GM18858 (cell line): ENCODE measurements around the gene NDUFA7.
"Not testable (repeated sequence)": the region's sequence is repeated elsewhere in the genome, so short reads cannot be mapped to it uniquely, and the experiment has no call there.

Source experiments
- ATAC-seq: cut with Tn5 transposase; IDR thresholded peaks from one replicate; pipeline ENCODE4 v1.9.1; 2021; ENCODE audit not compliant: unreplicated experiment

The NDUFA7 gene

DNA sequence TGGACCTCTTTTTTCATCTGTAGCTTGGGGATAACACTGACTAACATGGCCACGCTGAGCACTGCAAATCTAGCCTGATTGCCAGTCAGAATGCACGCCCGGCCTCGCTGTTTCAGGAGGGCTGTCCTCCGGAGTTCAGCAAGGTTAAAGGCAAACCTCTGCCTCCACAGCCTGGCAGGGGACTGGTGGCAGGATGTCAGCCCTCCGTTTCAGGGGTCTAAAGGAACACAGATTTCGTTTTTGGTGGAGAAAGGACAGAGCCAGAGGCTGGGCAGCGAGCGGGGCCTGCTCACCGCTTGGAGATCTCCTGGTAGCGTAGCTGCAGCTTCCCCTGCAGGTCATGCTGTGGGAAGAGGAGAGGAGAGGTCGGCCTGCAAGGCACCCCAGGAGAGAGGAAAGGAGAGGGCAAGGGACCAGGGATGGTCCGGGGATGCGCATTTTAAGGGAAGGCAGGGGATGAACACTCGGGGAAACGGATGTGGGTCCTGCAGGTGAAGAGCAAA, 560 bp downstream of the NDUFA7 start:
- ATAC-seq: no peak

DNA sequence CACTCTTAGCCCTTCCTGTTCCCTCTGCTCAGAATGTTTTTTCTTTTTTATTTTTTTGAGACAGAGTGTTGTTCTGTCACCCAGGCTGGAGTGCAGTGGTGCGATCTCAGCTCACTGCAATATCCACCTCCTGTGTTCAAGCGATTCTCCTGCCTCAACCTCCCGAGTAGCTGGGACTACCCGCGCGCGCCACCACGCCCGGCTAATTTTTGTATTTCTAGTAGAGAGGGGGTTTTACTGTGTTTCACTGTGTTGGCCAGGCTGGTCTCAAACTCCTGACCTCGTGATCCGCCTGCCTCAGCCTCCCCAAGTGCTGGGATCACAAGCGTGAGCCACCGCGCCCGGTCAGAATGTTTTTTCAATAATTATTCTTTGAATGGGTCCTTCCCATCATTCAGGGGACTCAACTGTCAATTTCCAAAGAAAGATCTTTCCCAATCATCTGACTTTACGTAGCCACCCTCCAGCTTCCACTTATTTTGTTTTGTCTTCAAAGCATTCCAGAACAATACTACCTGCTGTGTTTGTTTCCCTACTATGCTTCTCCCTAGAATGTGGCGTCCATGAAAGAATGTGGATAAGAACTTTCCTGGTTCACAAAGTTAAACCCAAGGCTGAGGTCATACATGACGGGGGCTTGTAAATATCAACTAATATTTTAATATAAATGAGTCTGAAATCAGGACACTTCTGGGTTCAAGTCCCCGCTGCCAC, 1.2 kb downstream of the NDUFA7 start:
- ATAC-seq: no peak

DNA sequence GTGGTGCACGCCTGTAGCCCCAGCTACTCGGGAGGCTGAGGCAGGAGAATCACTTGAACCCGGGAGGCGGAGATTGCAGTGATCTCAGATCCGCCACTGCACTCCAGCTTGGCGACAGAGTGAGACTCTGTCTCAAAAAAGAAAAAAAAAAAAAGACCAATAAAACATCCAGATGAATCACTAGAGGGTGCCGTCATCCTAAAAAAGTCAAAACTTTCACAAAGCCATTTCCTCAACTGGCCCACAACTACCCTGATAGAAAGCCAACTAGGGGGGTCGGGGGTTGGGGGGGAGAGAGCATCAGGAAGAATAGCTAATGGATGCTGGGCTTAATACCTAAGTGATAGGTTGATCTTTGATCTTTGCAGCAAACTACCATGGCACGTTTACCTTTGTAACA, 2.3 kb downstream of the NDUFA7 start:
- ATAC-seq: not testable (repeated sequence)

GRCh38 chr19:8316351-8317125, 4.6 kb downstream of the NDUFA7 start:
- ATAC-seq: no peak

DNA sequence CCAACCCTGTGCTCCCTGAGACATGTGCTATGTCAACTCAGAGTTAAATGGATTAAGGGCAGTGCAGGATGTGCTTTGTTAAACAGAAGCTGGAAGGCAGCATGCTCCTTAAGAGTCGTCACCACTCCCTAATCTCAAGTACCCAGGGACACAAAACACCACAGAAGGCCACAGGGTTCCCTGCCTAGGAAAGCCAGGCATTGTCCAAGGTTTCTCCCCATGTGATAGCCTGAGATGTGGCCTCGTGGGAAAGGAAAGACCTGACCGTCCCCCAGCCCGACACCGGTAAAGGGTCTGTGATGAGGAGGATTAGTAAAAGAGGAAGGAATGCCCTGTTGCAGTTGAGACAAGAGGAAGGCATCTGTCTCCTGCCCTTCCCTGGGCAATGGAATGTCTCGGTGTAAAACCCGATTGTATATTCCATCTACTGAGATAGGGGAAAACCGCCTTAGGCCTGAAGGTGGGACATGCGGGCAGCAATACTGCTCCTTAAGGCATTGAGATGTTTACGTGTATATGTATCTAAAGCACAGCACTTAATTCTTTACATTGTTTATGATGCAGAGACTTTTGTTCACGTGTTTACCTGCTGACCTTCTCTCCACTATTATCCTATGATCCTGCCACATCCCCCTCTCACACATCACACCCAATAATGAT, 6.1 kb downstream of the NDUFA7 start:
- ATAC-seq: not testable (repeated sequence)

DNA sequence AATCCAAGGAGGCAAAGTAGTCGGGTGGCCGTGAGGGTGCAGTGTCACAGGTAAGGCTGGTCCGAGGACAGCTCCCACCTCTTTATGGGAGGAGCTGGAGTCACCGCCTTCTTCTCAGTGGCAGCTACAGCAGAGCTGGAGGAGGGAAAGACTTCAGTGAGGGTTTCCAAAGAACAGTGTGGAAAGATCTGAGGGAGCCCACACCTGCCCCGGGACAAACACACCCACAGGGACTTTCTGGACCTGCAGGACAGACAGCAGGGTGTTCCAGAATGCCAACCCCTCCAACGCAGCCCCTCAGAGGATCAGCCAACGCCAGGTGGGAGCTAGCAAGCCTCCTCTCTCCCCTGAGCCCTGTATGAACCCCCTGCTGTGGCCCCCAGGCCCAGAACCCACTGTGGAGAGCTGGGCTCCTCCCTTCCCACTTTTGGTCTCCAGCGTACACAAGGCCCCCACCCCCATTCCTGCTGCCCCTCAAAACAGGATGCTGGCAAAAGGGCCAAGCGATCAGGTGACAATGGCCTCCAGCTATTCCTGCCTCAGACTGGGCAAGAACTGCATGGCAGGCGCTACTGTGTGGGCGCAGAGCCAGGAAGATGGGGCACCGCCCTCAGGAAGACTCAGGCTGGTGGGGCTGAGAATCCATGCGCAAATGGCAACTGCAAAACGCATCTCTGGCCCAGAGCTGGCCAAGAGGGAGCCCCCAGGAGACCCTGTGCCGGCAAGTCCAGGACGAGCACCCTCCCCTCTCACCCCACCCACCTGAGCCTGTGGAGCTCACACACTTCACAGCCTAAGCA, 9.5 kb downstream of the NDUFA7 start:
- no peak for ATAC-seq

GRCh38 chr19:8310342-8311055, 10.7 kb downstream of the NDUFA7 start:
- no peak for ATAC-seq

DNA sequence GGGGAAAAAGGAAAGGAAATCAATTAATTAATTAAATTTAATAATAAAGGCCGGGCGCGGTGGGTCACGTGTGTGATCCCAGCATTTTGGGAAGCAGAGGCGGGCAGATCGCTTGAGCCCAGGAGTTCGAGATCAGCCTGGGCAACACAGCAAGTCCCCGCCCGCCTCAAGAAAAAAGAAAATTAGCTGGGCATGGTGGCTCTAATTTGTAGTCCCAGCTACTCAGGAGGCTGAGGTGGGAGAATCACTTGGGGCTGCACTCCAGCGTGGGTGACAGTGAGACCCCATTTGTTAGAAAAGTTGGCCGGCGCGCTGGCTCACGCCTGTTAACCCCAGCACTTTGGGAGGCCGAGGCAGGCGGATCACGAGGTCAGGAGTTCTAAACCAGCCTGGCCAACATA, 12.3 kb downstream of the NDUFA7 start:
- no peak for ATAC-seq

DNA sequence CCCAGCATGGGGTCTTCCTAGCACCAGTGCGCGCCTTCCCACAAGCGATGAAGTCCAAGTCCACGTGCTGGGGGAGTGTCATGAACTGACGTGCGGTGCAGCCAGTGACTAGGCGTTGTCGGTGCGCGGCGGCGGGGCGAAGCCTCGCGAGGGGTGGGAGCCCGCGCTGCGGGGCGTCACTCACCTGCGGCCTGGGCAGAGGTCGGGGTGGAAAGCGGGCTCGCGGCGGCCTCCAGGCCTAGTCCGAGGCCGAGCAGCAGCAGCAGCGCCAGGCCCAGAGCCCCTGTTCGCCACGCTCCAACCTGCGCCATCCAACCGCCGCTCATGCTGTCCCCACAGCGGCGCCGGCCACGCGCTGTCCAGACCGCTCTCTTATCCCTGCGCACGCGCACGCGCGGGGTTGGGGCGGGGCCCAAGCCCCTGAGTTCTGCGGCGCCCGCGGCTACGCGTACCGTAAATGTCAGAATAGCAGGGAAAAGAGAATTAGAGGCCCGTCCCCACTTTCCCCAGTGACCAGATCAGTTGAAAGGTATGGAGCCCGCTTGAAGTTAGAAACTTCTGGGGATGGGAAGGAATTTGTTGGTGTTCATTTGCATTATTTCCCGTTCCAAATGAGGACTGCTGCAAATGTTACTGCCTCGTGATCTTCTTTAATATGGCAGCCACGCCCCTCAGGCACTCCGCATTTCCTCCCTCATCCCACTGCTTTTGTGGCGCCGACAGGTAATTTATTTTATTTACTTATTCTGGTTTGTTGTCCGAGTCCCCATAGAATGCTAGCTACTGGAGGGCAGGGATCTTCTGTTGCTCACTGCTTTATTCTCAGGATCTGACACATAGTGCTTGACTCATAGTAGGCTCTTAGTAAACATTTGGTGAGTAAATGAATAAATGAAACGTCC, 13.0 kb downstream of the NDUFA7 start, which contains the start of gene CD320:
Gene CD320, minus strand, starts transcription at position 394 of the 902 bp plus-strand sequence. Its CDS starts 68 bp downstream, at position 326.
- ATAC-seq: peak; percentile 64

DNA sequence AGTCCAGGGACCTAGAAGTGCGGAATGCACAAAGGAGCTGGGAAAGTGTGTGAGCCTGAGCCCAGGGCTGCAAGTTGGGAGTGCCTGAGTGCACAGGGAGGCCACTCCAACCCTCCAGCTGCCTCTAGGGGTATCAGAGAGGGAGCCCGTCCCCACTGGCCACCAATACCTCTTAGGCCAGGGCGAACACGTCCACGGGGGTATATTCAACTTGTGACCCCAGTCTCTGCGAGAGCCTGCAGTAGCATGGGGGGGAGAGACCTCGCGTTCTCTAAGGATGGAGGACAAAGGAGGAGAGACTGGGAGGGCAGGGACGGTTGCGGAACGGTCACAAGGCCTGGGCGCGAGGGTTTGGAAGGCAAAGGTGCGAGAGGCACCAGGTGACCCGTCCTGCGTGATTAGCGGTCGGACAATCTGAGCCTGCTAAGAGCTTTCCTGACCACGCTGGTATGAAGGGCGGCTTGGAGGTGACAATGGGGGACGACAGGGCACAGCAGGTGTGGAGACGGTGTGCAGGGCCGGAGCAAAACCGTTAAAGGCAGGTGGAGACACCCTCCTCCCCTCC, 13.7 kb downstream of the NDUFA7 start:
- no peak for ATAC-seq

- ATAC-seq: no peak
These were observed 14.7 kb downstream of the NDUFA7 start for GRCh38 chr19:8306235-8307054.

GRCh38 chr19:8305798-8306197, 15.4 kb downstream of the NDUFA7 start:
- ATAC-seq: no peak

DNA sequence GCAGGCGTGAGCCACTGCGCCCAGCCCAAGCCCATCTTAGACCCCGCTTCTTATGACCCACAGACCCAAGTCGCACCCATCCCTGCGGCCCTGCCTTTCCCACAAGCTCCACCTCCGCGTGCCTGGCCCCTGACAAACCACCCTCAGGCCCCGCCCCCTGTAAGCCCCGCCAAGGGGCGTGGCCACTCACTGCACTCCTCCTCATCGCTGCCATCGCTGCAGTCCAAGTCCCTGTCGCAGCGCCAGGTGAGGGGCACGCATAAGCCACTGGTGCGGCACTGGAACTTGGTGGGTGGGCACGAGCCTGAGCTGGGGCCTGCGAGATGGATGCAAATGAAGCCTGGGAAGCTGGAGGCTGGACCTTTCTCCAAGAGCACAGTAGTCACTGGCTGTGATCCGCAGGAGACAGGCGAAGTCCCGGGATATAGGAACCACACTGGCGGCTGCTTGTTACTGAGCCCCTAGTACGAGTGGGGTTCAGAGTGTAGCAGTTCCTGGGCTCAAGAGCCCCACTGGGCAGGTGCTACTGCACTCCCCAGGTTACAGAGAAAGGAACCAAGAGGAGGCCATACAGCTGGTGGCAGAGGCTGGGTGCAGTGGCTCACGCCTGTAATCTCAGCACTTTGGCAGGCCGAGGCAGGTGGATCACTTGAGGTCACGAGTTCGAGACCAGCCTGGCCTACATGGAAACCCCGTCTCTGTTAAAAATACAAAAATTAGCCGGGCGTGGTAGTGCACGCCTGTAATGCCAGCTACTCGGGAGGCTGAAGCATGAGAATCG, 16.1 kb downstream of the NDUFA7 start:
- ATAC-seq: no peak

GRCh38 chr19:8302734-8303133, 18.4 kb downstream of the NDUFA7 start:
- no peak for ATAC-seq

- no peak for ATAC-seq
These were observed 18.9 kb downstream of the NDUFA7 start for GRCh38 chr19:8302357-8302691.

DNA sequence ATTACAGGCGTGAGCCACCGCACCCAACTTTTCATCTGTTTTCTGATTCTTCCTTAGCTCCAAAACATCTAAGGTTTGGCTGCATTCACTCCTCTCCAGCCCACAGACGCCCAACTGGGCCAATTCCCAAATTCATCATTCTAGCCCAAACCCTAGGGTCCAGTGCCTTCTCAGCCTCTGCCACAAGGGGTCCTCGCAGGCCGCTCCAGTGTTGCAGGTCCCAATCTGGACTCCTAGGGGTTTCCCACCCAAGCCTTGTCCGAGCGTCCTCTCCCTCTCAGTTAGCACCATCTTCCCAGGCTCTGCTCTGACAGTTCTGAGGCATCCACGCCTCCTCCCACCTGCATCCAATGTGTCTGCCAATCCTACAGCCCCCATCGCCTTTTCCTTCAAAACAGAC, 29.8 kb downstream of the NDUFA7 start:
- ATAC-seq: not testable (repeated sequence)

DNA sequence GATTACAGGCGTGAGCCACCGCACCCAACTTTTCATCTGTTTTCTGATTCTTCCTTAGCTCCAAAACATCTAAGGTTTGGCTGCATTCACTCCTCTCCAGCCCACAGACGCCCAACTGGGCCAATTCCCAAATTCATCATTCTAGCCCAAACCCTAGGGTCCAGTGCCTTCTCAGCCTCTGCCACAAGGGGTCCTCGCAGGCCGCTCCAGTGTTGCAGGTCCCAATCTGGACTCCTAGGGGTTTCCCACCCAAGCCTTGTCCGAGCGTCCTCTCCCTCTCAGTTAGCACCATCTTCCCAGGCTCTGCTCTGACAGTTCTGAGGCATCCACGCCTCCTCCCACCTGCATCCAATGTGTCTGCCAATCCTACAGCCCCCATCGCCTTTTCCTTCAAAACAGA, 44.7 kb downstream of the NDUFA7 start:
- not testable (repeated sequence) for ATAC-seq
